Activated T-helper 17 cell treated with anti-CD3 and anti-CD28 coated beads, Interleukin-2, amount 50 U/mL, for 72 hours (primary cell): Measurements from ENCODE around the gene RAF1. TPM values are rescaled to one million over a fixed set of nuclear protein-coding genes. Genes with fewer than 3 reads are reported as not detected.
A peak's percentile ranks its signal among the peaks of the same experiment; 100 is the strongest.
"Not testable (repeated sequence)": the region's sequence is repeated elsewhere in the genome, so short reads cannot be mapped to it uniquely, and the experiment has no call there.

Experiments
- ATAC-seq: fragments of 150-1000 bp; cut with Tn5 transposase; replicated peaks from 2 replicates; pipeline ENCODE4 v1.10.0; 2021; ENCODE audit warnings: mild to moderate bottlenecking, moderate library complexity
- H3K27ac Mint-ChIP-seq: one replicate; pipeline ENCODE4 v1.8.0; 2022; ENCODE audit warnings: mixed read lengths
- H3K27me3 Mint-ChIP-seq: one replicate; pipeline ENCODE4 v1.8.0; 2022; ENCODE audit warnings: mixed read lengths
- H3K36me3 Mint-ChIP-seq: one replicate; pipeline ENCODE4 v1.8.0; 2022; ENCODE audit warnings: low read depth, mild to moderate bottlenecking, mixed read lengths
- H3K4me1 Mint-ChIP-seq: one replicate; pipeline ENCODE4 v1.8.0; 2022; ENCODE audit warnings: mixed read lengths
- H3K4me3 Mint-ChIP-seq: one replicate; pipeline ENCODE4 v1.8.0; 2022; ENCODE audit warnings: mild to moderate bottlenecking, mixed read lengths
- H3K9me3 Mint-ChIP-seq: one replicate; pipeline ENCODE4 v1.8.0; 2022; ENCODE audit warnings: mixed read lengths
- total RNA-seq, 2 donors: library from RNA; stranded (reverse); gene quantifications; one replicate each; pipeline ENCODE4 v1.2.3, GENCODE V29; 2022

The RAF1 gene
- total RNA-seq, 2 donors from 2014 or later = 91.5 to 97.3 TPM

GRCh38 chr3:12633108-12633507 is 30.8 kb downstream of the RAF1 start:
- no peak overlapping the region for H3K27ac Mint-ChIP-seq
- H3K4me1 Mint-ChIP-seq = peaks cover 25% of the 10 kb centered on the region
- H3K27me3 Mint-ChIP-seq = no peaks in the 10 kb centered on the region
- ATAC-seq = no peak
- H3K36me3 Mint-ChIP-seq = peaks cover 23% of the 10 kb centered on the region
- no peak overlapping the region for H3K4me3 Mint-ChIP-seq
- no peaks in the 10 kb centered on the region for H3K9me3 Mint-ChIP-seq

- H3K27me3 Mint-ChIP-seq = no peaks in the 10 kb centered on the region
- peak overlapping the region; percentile 13 for H3K4me3 Mint-ChIP-seq
- peak overlapping the region; percentile 50 for H3K27ac Mint-ChIP-seq
- peaks cover 24% of the 10 kb centered on the region for H3K4me1 Mint-ChIP-seq
- peaks cover 18% of the 10 kb centered on the region for H3K36me3 Mint-ChIP-seq
- no peaks in the 10 kb centered on the region for H3K9me3 Mint-ChIP-seq
- no peak for ATAC-seq
Observed at GRCh38 chr3:12632523-12632922, 31.4 kb downstream of the RAF1 start.

- not testable (repeated sequence) for ATAC-seq, H3K9me3 Mint-ChIP-seq, H3K4me3 Mint-ChIP-seq, H3K27me3 Mint-ChIP-seq, H3K36me3 Mint-ChIP-seq, H3K27ac Mint-ChIP-seq
- peaks cover 30% of the 10 kb centered on the region for H3K4me1 Mint-ChIP-seq
Observed at GRCh38 chr3:12630843-12631242, 33.1 kb downstream of the RAF1 start.

GRCh38 chr3:12630292-12630691 is 33.6 kb downstream of the RAF1 start:
- H3K27me3 Mint-ChIP-seq = no peaks in the 10 kb centered on the region
- H3K36me3 Mint-ChIP-seq = peaks cover 6% of the 10 kb centered on the region
- no peak overlapping the region for H3K27ac Mint-ChIP-seq
- no peak for ATAC-seq
- H3K4me3 Mint-ChIP-seq = no peak overlapping the region
- no peaks in the 10 kb centered on the region for H3K9me3 Mint-ChIP-seq
- H3K4me1 Mint-ChIP-seq = peaks cover 33% of the 10 kb centered on the region

GRCh38 chr3:12629560-12629959 is 34.4 kb downstream of the RAF1 start:
- no peaks in the 10 kb centered on the region for H3K9me3 Mint-ChIP-seq
- H3K27ac Mint-ChIP-seq = no peak overlapping the region
- no peaks in the 10 kb centered on the region for H3K27me3 Mint-ChIP-seq

GRCh38 chr3:12628813-12629212 is 35.1 kb downstream of the RAF1 start:
- ATAC-seq = no peak
- Mint-ChIP-seq H3K27ac (no peak overlapping the region), H3K4me1 (peaks cover 42% of the 10 kb centered on the region), H3K27me3 (no peaks in the 10 kb centered on the region), H3K36me3 (peaks cover 6% of the 10 kb centered on the region), H3K9me3 (no peaks in the 10 kb centered on the region), H3K4me3 (no peak overlapping the region)

More at GRCh38 chr3:12629560-12629959, 34.4 kb downstream of the RAF1 start:
- peaks cover 35% of the 10 kb centered on the region for H3K4me1 Mint-ChIP-seq
- no peak overlapping the region for H3K4me3 Mint-ChIP-seq
- ATAC-seq = no peak
- H3K36me3 Mint-ChIP-seq = peaks cover 6% of the 10 kb centered on the region

- Mint-ChIP-seq H3K27ac (peak overlapping the region; percentile 60), H3K27me3 (no peaks in the 10 kb centered on the region), H3K4me1 (peaks cover 41% of the 10 kb centered on the region), H3K36me3 (no peaks in the 10 kb centered on the region), H3K9me3 (no peaks in the 10 kb centered on the region), H3K4me3 (peak overlapping the region; percentile 31)
- ATAC-seq = peak; percentile 65
Observed at GRCh38 chr3:12627370-12627769, 36.5 kb downstream of the RAF1 start.

GRCh38 chr3:12624964-12625363 is 39.0 kb downstream of the RAF1 start:
- not testable (repeated sequence) for H3K27ac Mint-ChIP-seq, H3K9me3 Mint-ChIP-seq, H3K27me3 Mint-ChIP-seq, H3K36me3 Mint-ChIP-seq, ATAC-seq
- H3K4me1 Mint-ChIP-seq = peaks cover 42% of the 10 kb centered on the region
- H3K4me3 Mint-ChIP-seq = peak overlapping the region; percentile 58

GRCh38 chr3:12624056-12624455 is 39.9 kb downstream of the RAF1 start:
- ATAC-seq = no peak
- no peaks in the 10 kb centered on the region for H3K9me3 Mint-ChIP-seq
- no peaks in the 10 kb centered on the region for H3K36me3 Mint-ChIP-seq
- peak overlapping the region; percentile 50 for H3K27ac Mint-ChIP-seq
- H3K4me3 Mint-ChIP-seq = no peak overlapping the region
- H3K27me3 Mint-ChIP-seq = no peaks in the 10 kb centered on the region
- H3K4me1 Mint-ChIP-seq = peaks cover 38% of the 10 kb centered on the region

- H3K27ac Mint-ChIP-seq = peak overlapping the region; percentile 68
- H3K4me1 Mint-ChIP-seq = peaks cover 38% of the 10 kb centered on the region
- no peak for ATAC-seq
- no peaks in the 10 kb centered on the region for H3K27me3 Mint-ChIP-seq
- peaks cover 15% of the 10 kb centered on the region for H3K36me3 Mint-ChIP-seq
- no peaks in the 10 kb centered on the region for H3K9me3 Mint-ChIP-seq
- no peak overlapping the region for H3K4me3 Mint-ChIP-seq
Observed at GRCh38 chr3:12622335-12622734, 41.6 kb downstream of the RAF1 start.

GRCh38 chr3:12620729-12621128 is 43.2 kb downstream of the RAF1 start:
- H3K4me3 Mint-ChIP-seq = no peak overlapping the region
- no peak overlapping the region for H3K27ac Mint-ChIP-seq
- peaks cover 41% of the 10 kb centered on the region for H3K4me1 Mint-ChIP-seq
- H3K27me3 Mint-ChIP-seq = no peaks in the 10 kb centered on the region
- no peak for ATAC-seq
- H3K9me3 Mint-ChIP-seq = no peaks in the 10 kb centered on the region
- H3K36me3 Mint-ChIP-seq = peaks cover 31% of the 10 kb centered on the region

GRCh38 chr3:12620305-12620704 is 43.6 kb downstream of the RAF1 start:
- no peaks in the 10 kb centered on the region for H3K9me3 Mint-ChIP-seq
- H3K4me3 Mint-ChIP-seq = no peak overlapping the region
- H3K4me1 Mint-ChIP-seq = peaks cover 41% of the 10 kb centered on the region
- H3K27me3 Mint-ChIP-seq = no peaks in the 10 kb centered on the region
- no peak for ATAC-seq
- H3K27ac Mint-ChIP-seq = no peak overlapping the region
- H3K36me3 Mint-ChIP-seq = peaks cover 34% of the 10 kb centered on the region

GRCh38 chr3:12618426-12618825 is 45.5 kb downstream of the RAF1 start:
- Mint-ChIP-seq H3K4me1 (peaks cover 42% of the 10 kb centered on the region), H3K27me3 (no peaks in the 10 kb centered on the region), H3K27ac (no peak overlapping the region), H3K9me3 (no peaks in the 10 kb centered on the region), H3K36me3 (peaks cover 53% of the 10 kb centered on the region), H3K4me3 (no peak overlapping the region)
- ATAC-seq = no peak

- peak; percentile 58 for ATAC-seq
Observed at GRCh38 chr3:12615266-12615665, 48.7 kb downstream of the RAF1 start.

GRCh38 chr3:12613250-12613649 is 50.7 kb downstream of the RAF1 start:
- H3K27ac Mint-ChIP-seq = no peak overlapping the region
- H3K9me3 Mint-ChIP-seq = no peaks in the 10 kb centered on the region

More at GRCh38 chr3:12615266-12615665, 48.7 kb downstream of the RAF1 start:
- Mint-ChIP-seq H3K9me3 (no peaks in the 10 kb centered on the region), H3K36me3 (peaks cover 82% of the 10 kb centered on the region), H3K27me3 (no peaks in the 10 kb centered on the region), H3K27ac (peak overlapping the region; percentile 58), H3K4me3 (no peak overlapping the region), H3K4me1 (peaks cover 27% of the 10 kb centered on the region)

More at GRCh38 chr3:12613250-12613649, 50.7 kb downstream of the RAF1 start:
- Mint-ChIP-seq H3K36me3 (peaks cover 92% of the 10 kb centered on the region), H3K4me1 (peaks cover 31% of the 10 kb centered on the region), H3K4me3 (no peak overlapping the region), H3K27me3 (no peaks in the 10 kb centered on the region)
- no peak for ATAC-seq
